GM19351 (cell line): ENCODE data around the gene FAM20C.

ENCODE experiments used
- ATAC-seq: cut with Tn5 transposase; IDR thresholded peaks from one replicate; pipeline ENCODE4 v1.9.1; 2021; ENCODE audit warnings: mild to moderate bottlenecking, moderate library complexity; ENCODE audit not compliant: unreplicated experiment

Gene FAM20C

GRCh38 chr7:207418-208129, 15.2 kb downstream of the FAM20C start:
- no peak for ATAC-seq

GRCh38 chr7:208130-208673, 15.8 kb downstream of the FAM20C start:
- no peak for ATAC-seq

GRCh38 chr7:208816-209215, 16.4 kb downstream of the FAM20C start:
- ATAC-seq = no peak

GRCh38 chr7:209416-209815, 17.0 kb downstream of the FAM20C start:
- no peak for ATAC-seq

GRCh38 chr7:209906-210305, 17.5 kb downstream of the FAM20C start:
- no peak for ATAC-seq

- no peak for ATAC-seq
Measured at GRCh38 chr7:210401-210925, 18.1 kb downstream of the FAM20C start.

GRCh38 chr7:211033-211714, 18.8 kb downstream of the FAM20C start:
- no peak for ATAC-seq

- no peak for ATAC-seq
Measured at GRCh38 chr7:211715-212058, 19.3 kb downstream of the FAM20C start.

GRCh38 chr7:212754-213153, 20.4 kb downstream of the FAM20C start:
- ATAC-seq = no peak

GRCh38 chr7:213324-213993, 21.1 kb downstream of the FAM20C start:
- no peak for ATAC-seq

- ATAC-seq = no peak
Measured at GRCh38 chr7:214410-215212, 22.2 kb downstream of the FAM20C start.

- ATAC-seq = no peak
Measured at GRCh38 chr7:216360-217300, 24.3 kb downstream of the FAM20C start.

GRCh38 chr7:217781-218180, 25.4 kb downstream of the FAM20C start:
- ATAC-seq = no peak

GRCh38 chr7:218316-218715, 25.9 kb downstream of the FAM20C start:
- no peak for ATAC-seq

- ATAC-seq = no peak
Measured at GRCh38 chr7:218896-219580, 26.7 kb downstream of the FAM20C start.

GRCh38 chr7:219581-220150, 27.3 kb downstream of the FAM20C start:
- ATAC-seq = no peak

GRCh38 chr7:220151-220841, 27.9 kb downstream of the FAM20C start:
- no peak for ATAC-seq
